Mucosa of rectum (tissue), 2 donors: Measurements from ENCODE around the gene PIEZO1.

ENCODE experiments used
- H3K27ac ChIP-seq, 2 donors: one replicate each; pipeline ENCODE4 v1.7.0; 2013; ENCODE audit warnings: inconsistent platforms in 2 of 2, low read depth in 2 of 2, low read length in 2 of 2
- H3K27me3 ChIP-seq, 2 donors: one replicate each; pipeline ENCODE4 v1.7.0; 2013; ENCODE audit warnings: low read length in 2 of 2; ENCODE audit not compliant: control insufficient read depth in 2 of 2, insufficient read depth in 2 of 2
- H3K36me3 ChIP-seq, 2 donors: one replicate each; pipeline ENCODE4 v1.7.0; 2013; ENCODE audit warnings: low read length in 2 of 2; ENCODE audit not compliant: control insufficient read depth in 2 of 2, insufficient read depth in 2 of 2
- H3K4me1 ChIP-seq, 2 donors: one replicate each; pipeline ENCODE4 v1.7.0; 2013; ENCODE audit warnings: low read length in 2 of 2, mild to moderate bottlenecking in 1 of 2; ENCODE audit not compliant: control insufficient read depth in 2 of 2, insufficient read depth in 2 of 2
- H3K4me3 ChIP-seq, 2 donors: one replicate each; pipeline ENCODE4 v1.7.0; 2013; ENCODE audit warnings: low read length in 2 of 2
- H3K9ac ChIP-seq, 2 donors: one replicate each; pipeline ENCODE4 v1.7.0; 2013; ENCODE audit warnings: low read length in 2 of 2, low read depth in 1 of 2, mild to moderate bottlenecking in 1 of 2
- H3K9me3 ChIP-seq, 2 donors: one replicate each; pipeline ENCODE4 v1.7.0; 2013; ENCODE audit warnings: low read length in 2 of 2; ENCODE audit not compliant: control insufficient read depth in 2 of 2
- donor health status: healthy.
- donor health status: Normal muscosa, but diverticular disease.

PIEZO1 gene

GRCh38 chr16:88809676-88810165 lies 24.7 kb upstream of the PIEZO1 start:
- H3K9ac ChIP-seq: peak overlapping the region in 1 of 2 donors; percentile 84
- no peaks in the 10 kb centered on the region for H3K9me3 ChIP-seq
- H3K4me1 ChIP-seq: peaks cover 24 to 29% of the 10 kb centered on the region in 2 donors
- H3K4me3 ChIP-seq: no peak overlapping the region
- H3K27ac ChIP-seq: peak overlapping the region in 1 of 2 donors; percentile 92
- peaks cover 8 to 12% of the 10 kb centered on the region in 2 donors for H3K36me3 ChIP-seq
- H3K27me3 ChIP-seq: no peaks in the 10 kb centered on the region

GRCh38 chr16:88809068-88809675 lies 24.2 kb upstream of the PIEZO1 start:
- no peak overlapping the region for H3K4me3 ChIP-seq
- no peaks in the 10 kb centered on the region for H3K27me3 ChIP-seq
- H3K9me3 ChIP-seq: no peaks in the 10 kb centered on the region
- peaks cover 8 to 12% of the 10 kb centered on the region in 2 donors for H3K36me3 ChIP-seq
- H3K27ac ChIP-seq: no peak overlapping the region
- no peak overlapping the region for H3K9ac ChIP-seq
- H3K4me1 ChIP-seq: peaks cover 24 to 34% of the 10 kb centered on the region in 2 donors

- no peaks in the 10 kb centered on the region for H3K27me3 ChIP-seq
- peaks cover 22 to 32% of the 10 kb centered on the region in 2 donors for H3K4me1 ChIP-seq
- H3K36me3 ChIP-seq: peaks cover 8 to 12% of the 10 kb centered on the region in 2 donors
- no peak overlapping the region for H3K27ac ChIP-seq
- no peaks in the 10 kb centered on the region for H3K9me3 ChIP-seq
- H3K4me3 ChIP-seq: no peak overlapping the region
- H3K9ac ChIP-seq: no peak overlapping the region
Observed at GRCh38 chr16:88807626-88808453, 22.8 kb upstream of the PIEZO1 start.

- Histone ChIP-seq H3K4me1 (peaks cover 16 to 27% of the 10 kb centered on the region in 2 donors), H3K9me3 (no peaks in the 10 kb centered on the region), H3K27me3 (no peaks in the 10 kb centered on the region), H3K27ac (no peak overlapping the region), H3K36me3 (peaks cover 8 to 12% of the 10 kb centered on the region in 2 donors), H3K4me3 (no peak overlapping the region), H3K9ac (no peak overlapping the region)
Observed at GRCh38 chr16:88807142-88807625, 22.2 kb upstream of the PIEZO1 start.

GRCh38 chr16:88806491-88807111 lies 21.6 kb upstream of the PIEZO1 start:
- H3K36me3 ChIP-seq: peaks cover 8 to 12% of the 10 kb centered on the region in 2 donors
- H3K27ac ChIP-seq: no peak overlapping the region
- H3K4me1 ChIP-seq: peaks cover 14 to 24% of the 10 kb centered on the region in 2 donors
- H3K9ac ChIP-seq: no peak overlapping the region
- H3K4me3 ChIP-seq: no peak overlapping the region
- no peaks in the 10 kb centered on the region for H3K9me3 ChIP-seq
- H3K27me3 ChIP-seq: no peaks in the 10 kb centered on the region

- peaks cover 8 to 12% of the 10 kb centered on the region in 2 donors for H3K36me3 ChIP-seq
- H3K27me3 ChIP-seq: no peaks in the 10 kb centered on the region
- no peak overlapping the region for H3K27ac ChIP-seq
- H3K4me3 ChIP-seq: no peak overlapping the region
- H3K4me1 ChIP-seq: peaks cover 13 to 21% of the 10 kb centered on the region in 2 donors
- no peaks in the 10 kb centered on the region for H3K9me3 ChIP-seq
- H3K9ac ChIP-seq: no peak overlapping the region
Observed at GRCh38 chr16:88805887-88806393, 20.9 kb upstream of the PIEZO1 start.

- Histone ChIP-seq H3K36me3 (peaks cover 8 to 12% of the 10 kb centered on the region in 2 donors), H3K4me3 (no peak overlapping the region)
Observed at GRCh38 chr16:88805340-88805715, 20.3 kb upstream of the PIEZO1 start.

GRCh38 chr16:88804552-88805339 lies 19.7 kb upstream of the PIEZO1 start:
- Histone ChIP-seq H3K27me3 (no peaks in the 10 kb centered on the region), H3K27ac (no peak overlapping the region), H3K4me1 (peaks cover 1 to 9% of the 10 kb centered on the region in 2 donors), H3K4me3 (peak overlapping the region; percentile 48 to 63), H3K36me3 (peaks cover 8 to 11% of the 10 kb centered on the region in 2 donors), H3K9ac (peak overlapping the region in 1 of 2 donors; percentile 12), H3K9me3 (no peaks in the 10 kb centered on the region)

More at GRCh38 chr16:88805340-88805715, 20.3 kb upstream of the PIEZO1 start:
- Histone ChIP-seq H3K27me3 (no peaks in the 10 kb centered on the region), H3K9me3 (no peaks in the 10 kb centered on the region), H3K27ac (no peak overlapping the region), H3K9ac (no peak overlapping the region), H3K4me1 (peaks cover 6 to 15% of the 10 kb centered on the region in 2 donors)

- H3K36me3 ChIP-seq: peaks cover 3 to 5% of the 10 kb centered on the region in 2 donors
- peak overlapping the region; percentile 48 to 63 for H3K4me3 ChIP-seq
Observed at GRCh38 chr16:88804173-88804551, 19.1 kb upstream of the PIEZO1 start.

More at GRCh38 chr16:88804173-88804551, 19.1 kb upstream of the PIEZO1 start:
- H3K9ac ChIP-seq: peak overlapping the region in 1 of 2 donors; percentile 12
- H3K4me1 ChIP-seq: peaks cover 0 to 8% of the 10 kb centered on the region in 2 donors
- no peaks in the 10 kb centered on the region for H3K27me3 ChIP-seq
- no peaks in the 10 kb centered on the region for H3K9me3 ChIP-seq
- no peak overlapping the region for H3K27ac ChIP-seq
